ENCODE data around the gene CD226. TPM values are rescaled to one million over a fixed set of nuclear protein-coding genes. Genes with fewer than 3 reads are reported as not detected.
"Not testable (repeated sequence)": the region's sequence is repeated elsewhere in the genome, so short reads cannot be mapped to it uniquely, and the experiment has no call there.

The CD226 gene
- total RNA-seq, 3 donors from 2014 or later: 1.8 to 4.9 (median 2.1) TPM

GRCh38 chr18:69980509-69980908 lies 32.8 kb upstream of the CD226 start:
- DNase-seq (ENCODE audit: low spot score in 2 of 2): no peak
- no peaks in the 10 kb centered on the region for H3K36me3 ChIP-seq

GRCh38 chr18:69978732-69979715 lies 31.4 kb upstream of the CD226 start:
- H3K27ac ChIP-seq: no peak overlapping the region
- TF ChIP-seq POLR2A (IDR thresholded peaks at IDR 0.05) (no peak), POLR2AphosphoS5 (IDR thresholded peaks at IDR 0.05) (no peak), CTCF (IDR thresholded peaks at IDR 0.05) (no peak)
- no peaks in the 10 kb centered on the region for H3K36me3 ChIP-seq
- no peak for DNase-seq (ENCODE audit: low spot score in 2 of 2)
- intact Hi-C loops (cut with DNase I; ENCODE audit: low total_unique reads): no loop called here
- no peak overlapping the region for H3K4me3 ChIP-seq
- H3K4me1 ChIP-seq: no peaks in the 10 kb centered on the region
- H3K9me3 ChIP-seq: peaks cover 22 to 26% of the 10 kb centered on the region in 2 donors
- H3K27me3 ChIP-seq: no peaks in the 10 kb centered on the region

More at GRCh38 chr18:69980509-69980908, 32.8 kb upstream of the CD226 start:
- no peaks in the 10 kb centered on the region for H3K4me1 ChIP-seq
- no peak overlapping the region for H3K27ac ChIP-seq
- no peak overlapping the region for H3K4me3 ChIP-seq
- H3K27me3 ChIP-seq: no peaks in the 10 kb centered on the region
- intact Hi-C loops (cut with DNase I; ENCODE audit: low total_unique reads): no loop called here
- TF ChIP-seq POLR2AphosphoS5 (IDR thresholded peaks at IDR 0.05) (no peak), POLR2A (IDR thresholded peaks at IDR 0.05) (no peak), CTCF (IDR thresholded peaks at IDR 0.05) (no peak)
- H3K9me3 ChIP-seq: peaks cover 20 to 26% of the 10 kb centered on the region in 2 donors

GRCh38 chr18:69975294-69975693 lies 27.6 kb upstream of the CD226 start:
- H3K4me3 ChIP-seq; intact Hi-C loops (cut with DNase I; ENCODE audit: low total_unique reads); DNase-seq (ENCODE audit: low spot score in 2 of 2); H3K27me3 ChIP-seq; H3K4me1 ChIP-seq; H3K36me3 ChIP-seq; H3K27ac ChIP-seq: not testable (repeated sequence)
- H3K9me3 ChIP-seq: peaks cover 22 to 52% of the 10 kb centered on the region in 2 donors

- TF ChIP-seq CTCF (IDR thresholded peaks at IDR 0.05) (no peak), POLR2AphosphoS5 (IDR thresholded peaks at IDR 0.05) (no peak), POLR2A (IDR thresholded peaks at IDR 0.05) (no peak)
- no peak for DNase-seq (ENCODE audit: low spot score in 2 of 2)
- peaks cover 22 to 52% of the 10 kb centered on the region in 2 donors for H3K9me3 ChIP-seq
- H3K27me3 ChIP-seq: no peaks in the 10 kb centered on the region
- H3K4me3 ChIP-seq: no peak overlapping the region
- no peaks in the 10 kb centered on the region for H3K36me3 ChIP-seq
- no peaks in the 10 kb centered on the region for H3K4me1 ChIP-seq
- intact Hi-C loops (cut with DNase I; ENCODE audit: low total_unique reads): no loop called here
- no peak overlapping the region for H3K27ac ChIP-seq
Observed at GRCh38 chr18:69974365-69974764, 26.7 kb upstream of the CD226 start.

GRCh38 chr18:69969491-69969890 lies 21.8 kb upstream of the CD226 start:
- intact Hi-C loops (cut with DNase I; ENCODE audit: low total_unique reads): no loop called here
- Histone ChIP-seq H3K36me3 (no peaks in the 10 kb centered on the region), H3K4me3 (no peak overlapping the region), H3K4me1 (no peaks in the 10 kb centered on the region), H3K27me3 (no peaks in the 10 kb centered on the region), H3K27ac (no peak overlapping the region), H3K9me3 (peaks cover under 1 to 26% of the 10 kb centered on the region in 2 donors)
- DNase-seq (ENCODE audit: low spot score in 2 of 2): no peak
- TF ChIP-seq CTCF (IDR thresholded peaks at IDR 0.05) (no peak), POLR2A (IDR thresholded peaks at IDR 0.05) (no peak), POLR2AphosphoS5 (IDR thresholded peaks at IDR 0.05) (no peak)
